HUES48 (cell line): ENCODE results near the gene CLSTN2.

Experiments used
- H3K27ac ChIP-seq: one replicate; pipeline ENCODE4 v1.7.0; 2013; ENCODE audit warnings: low read depth, low read length, inconsistent platforms
- H3K27me3 ChIP-seq: 2 replicates; pipeline ENCODE4 v1.6.1; 2013; ENCODE audit warnings: mild to moderate bottlenecking, low read length; ENCODE audit not compliant: control insufficient read depth, insufficient read depth
- H3K36me3 ChIP-seq: 2 replicates; pipeline ENCODE4 v1.6.1; 2013; ENCODE audit warnings: low read length; ENCODE audit not compliant: control insufficient read depth, insufficient read depth
- H3K4me1 ChIP-seq: 2 replicates; pipeline ENCODE4 v1.6.1; 2013; ENCODE audit warnings: mild to moderate bottlenecking, low read length; ENCODE audit not compliant: control insufficient read depth, insufficient read depth
- H3K4me3 ChIP-seq: 2 replicates; pipeline ENCODE4 v1.5.1; 2013; ENCODE audit warnings: mild to moderate bottlenecking, low read depth, low read length
- H3K9ac ChIP-seq: 2 replicates; pipeline ENCODE4 v1.6.1; 2013; ENCODE audit warnings: mild to moderate bottlenecking, low read depth, low read length, moderate library complexity
- H3K9me3 ChIP-seq: 2 replicates; pipeline ENCODE4 v1.6.1; 2013; ENCODE audit warnings: low read length; ENCODE audit not compliant: control insufficient read depth, insufficient read depth

The CLSTN2 gene

GRCh38 chr3:140238646-140239314 is 303.8 kb downstream of the CLSTN2 start:
- Histone ChIP-seq H3K36me3 (no peaks in the 10 kb centered on the region), H3K27ac (no peak overlapping the region), H3K27me3 (no peaks in the 10 kb centered on the region), H3K9ac (no peak overlapping the region), H3K4me1 (no peaks in the 10 kb centered on the region), H3K9me3 (no peaks in the 10 kb centered on the region), H3K4me3 (no peak overlapping the region)

DNA sequence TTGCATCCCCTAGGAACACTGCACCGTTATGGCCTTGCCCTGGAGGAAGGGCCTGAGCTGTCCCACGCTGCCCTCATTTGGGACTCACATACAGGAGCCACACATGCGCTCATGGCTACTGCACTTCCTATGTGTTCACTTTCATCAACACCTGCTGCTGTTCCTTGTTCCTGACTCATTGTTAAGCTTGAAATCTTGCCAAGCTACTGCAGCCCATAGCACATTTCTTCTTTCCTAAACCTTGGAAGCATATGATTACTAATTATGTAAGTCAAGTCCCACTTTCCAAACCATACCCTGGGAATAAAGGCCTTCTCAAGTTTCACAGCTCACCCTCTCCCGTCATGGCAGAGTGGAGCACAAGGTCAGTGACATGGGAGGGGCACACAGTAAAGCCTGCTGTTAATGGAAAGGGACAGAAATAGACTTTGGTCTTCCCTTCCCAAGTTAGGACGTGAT is 307.9 kb downstream of the CLSTN2 start:
- Histone ChIP-seq H3K4me3 (no peak overlapping the region), H3K27ac (no peak overlapping the region), H3K36me3 (no peaks in the 10 kb centered on the region), H3K9ac (no peak overlapping the region), H3K4me1 (0 out of 2 replicates have a peak, but pooled peaks cover 7% of the 10 kb centered on the region), H3K27me3 (no peaks in the 10 kb centered on the region), H3K9me3 (no peaks in the 10 kb centered on the region)

DNA sequence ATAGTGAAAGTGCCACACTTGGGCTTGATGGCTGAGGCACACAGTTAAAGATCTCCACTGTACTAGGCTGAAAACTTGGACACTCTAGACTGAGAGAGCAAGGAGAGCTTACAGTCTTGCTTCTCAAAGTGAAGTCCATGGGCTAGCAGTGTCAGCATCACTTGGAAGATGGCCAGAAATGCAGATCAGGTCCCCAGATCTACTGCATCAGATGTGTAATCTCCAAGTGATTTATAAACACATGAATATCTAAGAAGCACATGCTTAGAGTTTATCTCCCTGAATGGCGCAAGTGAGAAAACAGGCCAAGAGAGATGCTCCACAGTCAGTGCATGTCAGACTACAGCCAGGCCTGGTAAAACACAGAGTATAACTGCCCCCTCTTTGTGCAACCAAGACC is 308.6 kb downstream of the CLSTN2 start:
- Histone ChIP-seq H3K36me3 (no peaks in the 10 kb centered on the region), H3K4me1 (0 out of 2 replicates have a peak, but pooled peaks cover 7% of the 10 kb centered on the region), H3K27me3 (no peaks in the 10 kb centered on the region), H3K4me3 (no peak overlapping the region), H3K27ac (no peak overlapping the region), H3K9me3 (no peaks in the 10 kb centered on the region), H3K9ac (no peak overlapping the region)

DNA sequence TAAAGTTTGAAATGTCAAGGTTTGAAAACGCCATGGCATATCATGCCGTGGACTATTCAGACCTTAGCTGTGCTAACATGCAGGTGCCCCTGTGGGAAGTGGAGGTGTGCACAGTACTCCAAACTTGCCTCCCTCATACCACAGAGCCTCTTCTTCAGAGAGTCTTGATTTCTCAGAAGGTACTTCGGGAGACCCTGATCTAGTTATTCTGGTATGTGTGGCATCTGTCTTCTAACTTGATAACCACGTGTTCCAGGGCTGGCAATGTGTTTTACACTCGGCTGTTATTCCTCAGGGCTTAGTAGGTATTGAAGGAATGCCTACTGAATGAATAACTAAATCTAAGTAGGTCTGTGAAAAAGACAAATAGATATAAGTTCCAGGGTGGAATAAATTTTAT is 309.9 kb downstream of the CLSTN2 start:
- H3K4me1 ChIP-seq: 0 out of 2 replicates have a peak, but pooled peaks cover 7% of the 10 kb centered on the region
- no peak overlapping the region for H3K4me3 ChIP-seq
- H3K27ac ChIP-seq: no peak overlapping the region
- no peaks in the 10 kb centered on the region for H3K9me3 ChIP-seq
- no peaks in the 10 kb centered on the region for H3K27me3 ChIP-seq
- no peaks in the 10 kb centered on the region for H3K36me3 ChIP-seq
- H3K9ac ChIP-seq: no peak overlapping the region

GRCh38 chr3:140246578-140246977 is 311.6 kb downstream of the CLSTN2 start:
- no peak overlapping the region for H3K9ac ChIP-seq
- no peak overlapping the region for H3K27ac ChIP-seq

GRCh38 chr3:140247775-140248174 is 312.8 kb downstream of the CLSTN2 start:
- Histone ChIP-seq H3K4me1 (peaks cover 17% of the 10 kb centered on the region), H3K27me3 (no peaks in the 10 kb centered on the region), H3K9me3 (no peaks in the 10 kb centered on the region), H3K4me3 (no peak overlapping the region), H3K9ac (no peak overlapping the region), H3K27ac (no peak overlapping the region), H3K36me3 (no peaks in the 10 kb centered on the region)

More at GRCh38 chr3:140246578-140246977, 311.6 kb downstream of the CLSTN2 start:
- Histone ChIP-seq H3K9me3 (no peaks in the 10 kb centered on the region), H3K4me3 (no peak overlapping the region), H3K4me1 (peaks cover 13% of the 10 kb centered on the region), H3K27me3 (no peaks in the 10 kb centered on the region), H3K36me3 (no peaks in the 10 kb centered on the region)

DNA sequence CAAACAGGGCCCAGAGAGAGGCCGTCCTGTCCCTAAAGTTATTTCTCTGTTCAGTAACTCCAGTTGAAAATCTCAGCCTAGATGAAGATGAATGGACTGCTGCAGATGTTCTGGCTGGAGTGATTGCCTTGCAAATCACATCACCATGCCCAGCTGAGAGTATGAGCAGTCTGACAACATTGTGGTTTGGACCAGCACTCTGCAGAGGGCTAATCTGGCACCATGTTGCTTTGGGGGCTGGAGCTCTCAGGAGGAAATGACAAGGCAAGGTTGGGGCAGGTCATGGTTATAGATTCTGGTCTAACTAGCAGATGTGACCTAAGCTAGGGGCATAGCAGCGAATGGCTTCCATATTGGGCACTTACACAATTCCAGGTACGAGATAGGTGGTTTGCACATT is 314.2 kb downstream of the CLSTN2 start:
- Histone ChIP-seq H3K27me3 (no peaks in the 10 kb centered on the region), H3K4me3 (no peak overlapping the region)

GRCh38 chr3:140250010-140250855 is 315.2 kb downstream of the CLSTN2 start:
- no peak overlapping the region for H3K9ac ChIP-seq
- no peaks in the 10 kb centered on the region for H3K36me3 ChIP-seq
- no peak overlapping the region for H3K27ac ChIP-seq
- no peaks in the 10 kb centered on the region for H3K9me3 ChIP-seq
- no peaks in the 10 kb centered on the region for H3K27me3 ChIP-seq
- peaks cover 17% of the 10 kb centered on the region for H3K4me1 ChIP-seq
- no peak overlapping the region for H3K4me3 ChIP-seq

More for the DNA sequence above, 314.2 kb downstream of the CLSTN2 start:
- H3K9me3 ChIP-seq: no peaks in the 10 kb centered on the region
- peaks cover 17% of the 10 kb centered on the region for H3K4me1 ChIP-seq
- H3K27ac ChIP-seq: no peak overlapping the region
- no peaks in the 10 kb centered on the region for H3K36me3 ChIP-seq
- H3K9ac ChIP-seq: no peak overlapping the region

DNA sequence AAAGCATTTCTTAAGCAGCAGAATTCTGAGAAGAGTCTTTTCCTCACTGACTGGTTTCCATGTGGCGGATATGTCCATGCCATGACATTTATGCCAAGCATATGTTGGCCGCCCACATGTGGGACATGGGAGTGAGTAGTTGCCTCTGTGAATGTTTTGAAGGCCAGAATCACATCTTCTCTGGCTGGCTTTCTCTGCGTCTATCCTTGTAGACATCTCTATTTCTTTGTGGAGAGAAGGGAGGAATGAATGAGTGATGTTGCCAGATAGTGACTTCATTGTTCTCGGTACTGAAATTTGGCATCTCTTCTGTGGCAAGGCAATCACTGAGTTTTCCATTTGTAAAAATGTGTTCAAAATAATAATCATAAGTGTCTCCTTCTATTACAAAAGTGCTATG is 316.0 kb downstream of the CLSTN2 start:
- H3K27ac ChIP-seq: no peak overlapping the region
- no peak overlapping the region for H3K9ac ChIP-seq
- no peaks in the 10 kb centered on the region for H3K36me3 ChIP-seq
- H3K4me3 ChIP-seq: no peak overlapping the region
- H3K27me3 ChIP-seq: no peaks in the 10 kb centered on the region
- peaks cover 13% of the 10 kb centered on the region for H3K4me1 ChIP-seq
- no peaks in the 10 kb centered on the region for H3K9me3 ChIP-seq

- no peaks in the 10 kb centered on the region for H3K27me3 ChIP-seq
- H3K9ac ChIP-seq: no peak overlapping the region
- H3K4me1 ChIP-seq: peaks cover 13% of the 10 kb centered on the region
- H3K36me3 ChIP-seq: no peaks in the 10 kb centered on the region
- no peak overlapping the region for H3K27ac ChIP-seq
- H3K9me3 ChIP-seq: no peaks in the 10 kb centered on the region
- H3K4me3 ChIP-seq: no peak overlapping the region
These were observed 316.7 kb downstream of the CLSTN2 start for GRCh38 chr3:140251678-140252077.
